ENCODE measurements around the gene MRPS34. TPM values are rescaled to one million over a fixed set of nuclear protein-coding genes. Genes with fewer than 3 reads are reported as not detected.

Gene MRPS34
- total and polyA plus RNA-seq, 10 of the 15 experiments (the other 5 are each of a cell fraction or from before 2014, with no cell fraction given), result 3.6 to 285 (median 147) TPM

DNA sequence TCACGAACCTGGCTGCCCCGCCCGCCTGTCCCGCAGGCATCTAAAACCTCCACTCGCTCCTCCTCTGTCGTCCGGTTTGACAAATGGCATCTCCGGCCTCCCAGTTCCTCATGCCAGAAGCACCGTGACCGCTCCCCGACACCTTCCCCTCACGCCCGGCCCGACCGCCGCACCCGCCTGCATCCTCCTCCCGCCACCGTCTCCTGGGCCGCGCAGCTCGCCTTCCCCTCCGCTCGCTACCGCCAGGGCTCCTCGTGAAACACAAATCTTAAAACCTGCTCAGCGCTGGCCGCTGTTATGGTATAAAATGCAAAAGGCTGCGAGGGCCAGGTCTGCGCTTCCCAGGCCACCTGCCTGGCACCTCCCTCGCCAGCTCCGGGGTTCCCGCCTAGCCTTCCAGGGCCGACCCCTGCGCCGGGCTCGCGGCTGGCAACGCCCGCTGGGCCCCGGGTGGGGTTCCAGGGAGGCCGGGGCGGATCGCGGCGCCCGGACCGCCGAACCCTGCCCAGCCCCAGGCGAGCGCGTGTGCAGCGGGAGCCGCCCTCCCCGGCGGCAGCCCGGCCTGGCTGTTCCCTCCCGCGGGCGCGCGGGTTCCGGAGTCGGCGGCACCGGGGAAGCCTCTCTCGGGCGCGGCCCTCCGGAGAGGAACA is 8.9 kb upstream of the MRPS34 start (continued):
- TF ChIP-seq SMARCA5 (IDR thresholded peaks at IDR 0.05) (peak; percentile 77), STAT3 (IDR thresholded peaks at IDR 0.05; ENCODE audit: low read depth, low read length) (no peak), EGR1 (IDR thresholded peaks at IDR 0.05; ENCODE audit: borderline replicate concordance in 1 of 2, low read depth in 2 of 2, low read length in 2 of 2) (no peak), TARDBP (IDR thresholded peaks at IDR 0.05; ENCODE audit: borderline replicate concordance) (no peak), TBL1XR1 (IDR thresholded peaks at IDR 0.05; ENCODE audit: low read depth, low read length) (no peak), ZBTB4 (CRISPR knock-in tag; IDR thresholded peaks at IDR 0.05) (no peak), MYC (IDR thresholded peaks at IDR 0.05; ENCODE audit: insufficient read depth, insufficient read length, insufficient replicate concordance, low read length, severe bottlenecking) (no peak), NFYA (IDR thresholded peaks at IDR 0.05; ENCODE audit: borderline replicate concordance, low read depth, low read length) (no peak), SKIL (IDR thresholded peaks at IDR 0.05; ENCODE audit: low read depth, poor library complexity, severe bottlenecking) (no peak), ETV6 (conservative IDR thresholded peaks at IDR 0.05 in 1 of 2, IDR thresholded peaks at IDR 0.05 in 1 of 2; ENCODE audit: borderline replicate concordance in 1 of 2, low read depth in 1 of 2) (no peak), ZNF274 (IDR thresholded peaks at IDR 0.05; ENCODE audit: insufficient read depth, insufficient read length) (no peak), SMAD1 (IDR thresholded peaks at IDR 0.05; ENCODE audit: low read depth, partially characterized antibody) (no peak), ASH2L (IDR thresholded peaks at IDR 0.05; ENCODE audit: borderline replicate concordance, low read depth) (0 out of 2 replicates have a peak, but pooled peaks have one; percentile 76), EP300 (IDR thresholded peaks at IDR 0.05; ENCODE audit: borderline replicate concordance in 1 of 2, control insufficient read depth in 1 of 2, low read depth in 2 of 2, low read length in 2 of 2) (no peak), GABPA (IDR thresholded peaks at IDR 0.05; ENCODE audit: low read depth) (no peak), HDAC6 (IDR thresholded peaks at IDR 0.05; ENCODE audit: unreplicated experiment) (no peak), NFYB (IDR thresholded peaks at IDR 0.05; ENCODE audit: insufficient read depth, low read depth, low read length) (no peak), CTCF (IDR thresholded peaks at IDR 0.05 in 2 of 3, conservative IDR thresholded peaks at IDR 0.05 in 1 of 3; ENCODE audit: control insufficient read depth in 2 of 3, extremely low read depth in 1 of 3, insufficient read depth in 1 of 3, low read depth in 3 of 3, low read length in 3 of 3) (0 out of 6 replicates have a peak, but pooled peaks of 1 of the 3 experiments have one; percentile 4), BACH1 (IDR thresholded peaks at IDR 0.05; ENCODE audit: borderline replicate concordance) (peak; percentile 80; the same call in 1 of the 2 replicates)
- TF ChIP-seq, protein P1, sequence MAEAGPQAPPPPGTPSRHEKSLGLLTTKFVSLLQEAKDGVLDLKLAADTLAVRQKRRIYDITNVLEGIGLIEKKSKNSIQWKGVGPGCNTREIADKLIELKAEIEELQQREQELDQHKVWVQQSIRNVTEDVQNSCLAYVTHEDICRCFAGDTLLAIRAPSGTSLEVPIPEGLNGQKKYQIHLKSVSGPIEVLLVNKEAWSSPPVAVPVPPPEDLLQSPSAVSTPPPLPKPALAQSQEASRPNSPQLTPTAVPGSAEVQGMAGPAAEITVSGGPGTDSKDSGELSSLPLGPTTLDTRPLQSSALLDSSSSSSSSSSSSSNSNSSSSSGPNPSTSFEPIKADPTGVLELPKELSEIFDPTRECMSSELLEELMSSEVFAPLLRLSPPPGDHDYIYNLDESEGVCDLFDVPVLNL (IDR thresholded peaks at IDR 0.05; ENCODE audit: low read depth, low read length), result no peak

Data from GM12878 (cell line).